ENCODE data around the gene TTC7B.

Gene TTC7B

DNA sequence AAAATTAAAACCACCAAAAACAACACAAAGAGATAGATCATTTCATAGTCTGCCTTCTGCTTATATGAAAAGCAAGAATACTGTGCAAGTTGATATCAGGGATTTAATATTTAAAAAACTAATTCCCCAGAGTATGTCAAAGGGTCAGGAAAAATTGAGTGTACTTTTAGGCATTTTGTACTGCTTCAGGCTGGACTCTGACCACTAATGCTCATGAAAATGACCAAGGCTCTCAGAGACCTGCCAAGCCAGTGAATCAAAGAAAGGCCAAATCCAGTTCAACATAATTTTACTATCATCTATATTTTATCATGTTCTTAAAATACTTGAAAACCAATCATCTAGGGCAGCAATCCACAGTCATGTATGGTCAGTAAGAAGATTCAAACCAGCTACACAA lies 66.0 kb downstream of the TTC7B start:
- TF ChIP-seq, protein P1, sequence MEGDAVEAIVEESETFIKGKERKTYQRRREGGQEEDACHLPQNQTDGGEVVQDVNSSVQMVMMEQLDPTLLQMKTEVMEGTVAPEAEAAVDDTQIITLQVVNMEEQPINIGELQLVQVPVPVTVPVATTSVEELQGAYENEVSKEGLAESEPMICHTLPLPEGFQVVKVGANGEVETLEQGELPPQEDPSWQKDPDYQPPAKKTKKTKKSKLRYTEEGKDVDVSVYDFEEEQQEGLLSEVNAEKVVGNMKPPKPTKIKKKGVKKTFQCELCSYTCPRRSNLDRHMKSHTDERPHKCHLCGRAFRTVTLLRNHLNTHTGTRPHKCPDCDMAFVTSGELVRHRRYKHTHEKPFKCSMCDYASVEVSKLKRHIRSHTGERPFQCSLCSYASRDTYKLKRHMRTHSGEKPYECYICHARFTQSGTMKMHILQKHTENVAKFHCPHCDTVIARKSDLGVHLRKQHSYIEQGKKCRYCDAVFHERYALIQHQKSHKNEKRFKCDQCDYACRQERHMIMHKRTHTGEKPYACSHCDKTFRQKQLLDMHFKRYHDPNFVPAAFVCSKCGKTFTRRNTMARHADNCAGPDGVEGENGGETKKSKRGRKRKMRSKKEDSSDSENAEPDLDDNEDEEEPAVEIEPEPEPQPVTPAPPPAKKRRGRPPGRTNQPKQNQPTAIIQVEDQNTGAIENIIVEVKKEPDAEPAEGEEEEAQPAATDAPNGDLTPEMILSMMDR (IDR thresholded peaks at IDR 0.05; ENCODE audit: low read depth, low read length) = no peak
- H3K4me3 ChIP-seq (ENCODE audit: low read depth, low read length) = no peak overlapping the region

DNA sequence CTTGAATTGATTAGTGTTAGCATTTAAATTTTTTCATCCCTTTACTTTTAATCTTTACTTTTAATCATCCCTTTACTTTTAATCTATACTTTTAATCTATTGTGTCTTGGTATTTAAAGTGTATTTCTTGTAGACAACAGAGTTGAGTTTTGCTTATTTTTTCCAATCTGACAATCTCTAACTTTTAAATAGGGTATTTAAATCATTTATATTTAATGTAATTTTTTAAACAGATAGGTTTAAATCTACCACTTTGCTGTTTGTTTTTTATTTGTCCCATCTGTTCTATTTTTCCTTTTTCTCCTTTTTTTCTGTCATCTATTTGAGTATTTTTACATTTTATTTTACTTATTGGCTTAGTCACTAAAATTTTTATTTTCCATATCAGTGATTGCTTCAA lies 68.3 kb downstream of the TTC7B start:
- TF ChIP-seq, protein P1 (IDR thresholded peaks at IDR 0.05; ENCODE audit: low read depth, low read length) = no peak
- no peak overlapping the region for H3K4me3 ChIP-seq (ENCODE audit: low read depth, low read length)

- TF ChIP-seq, protein P1 (IDR thresholded peaks at IDR 0.05; ENCODE audit: low read depth, low read length) = no peak
- H3K4me3 ChIP-seq (ENCODE audit: low read depth, low read length) = no peak overlapping the region
Measured at GRCh38 chr14:90743826-90744225, 72.4 kb downstream of the TTC7B start.

GRCh38 chr14:90743425-90743824 lies 72.8 kb downstream of the TTC7B start:
- no peak overlapping the region for H3K4me3 ChIP-seq (ENCODE audit: low read depth, low read length)
- TF ChIP-seq, protein P1 (IDR thresholded peaks at IDR 0.05; ENCODE audit: low read depth, low read length) = no peak

DNA sequence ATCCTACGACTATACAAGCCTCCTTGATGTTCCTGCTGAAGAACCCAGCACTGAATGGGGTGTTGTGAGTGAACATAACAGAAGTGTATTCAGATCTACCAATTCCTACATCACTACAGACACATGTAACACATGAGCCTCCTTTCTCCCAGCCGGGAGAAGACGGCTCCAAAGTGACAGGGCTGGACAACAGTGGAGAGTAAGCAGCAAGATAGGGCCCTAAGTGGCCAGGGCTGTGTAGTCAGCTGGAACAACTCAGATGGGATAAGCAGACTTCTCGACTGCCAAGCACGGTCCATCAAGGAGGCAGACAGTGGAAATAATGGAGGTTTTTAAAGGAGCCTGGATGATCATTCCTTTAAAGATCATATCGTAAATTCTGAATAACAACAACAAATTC lies 73.5 kb downstream of the TTC7B start:
- no peak overlapping the region for H3K4me3 ChIP-seq (ENCODE audit: low read depth, low read length)
- TF ChIP-seq, protein P1 (IDR thresholded peaks at IDR 0.05; ENCODE audit: low read depth, low read length) = no peak

DNA sequence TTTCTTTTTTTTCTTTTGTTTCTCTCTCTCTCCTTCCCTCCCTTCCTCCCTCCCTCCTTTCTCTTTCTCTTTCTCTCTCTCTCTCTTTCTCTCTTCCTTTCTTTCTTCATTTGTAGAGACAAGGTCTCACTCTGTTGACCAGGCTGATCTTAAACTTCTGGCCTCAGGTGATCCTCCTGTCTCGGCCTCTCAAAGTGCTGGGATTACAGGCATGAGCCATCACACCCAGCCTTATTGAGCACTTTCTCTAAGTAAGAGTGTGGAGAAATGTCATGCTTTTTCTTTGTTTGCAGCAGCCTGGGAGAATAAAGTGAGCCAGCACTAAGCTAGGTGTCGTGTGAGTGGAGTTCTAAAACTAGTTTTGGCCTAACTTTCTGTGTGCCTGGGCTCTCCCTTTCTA lies 74.0 kb downstream of the TTC7B start:
- TF ChIP-seq, protein P1 (IDR thresholded peaks at IDR 0.05; ENCODE audit: low read depth, low read length) = no peak
- H3K4me3 ChIP-seq (ENCODE audit: low read depth, low read length) = no peak overlapping the region

GRCh38 chr14:90741682-90741946 lies 74.6 kb downstream of the TTC7B start:
- TF ChIP-seq, protein P1 (IDR thresholded peaks at IDR 0.05; ENCODE audit: low read depth, low read length) = no peak
- no peak overlapping the region for H3K4me3 ChIP-seq (ENCODE audit: low read depth, low read length)

Data from WI38 (cell line).